Omental fat pad (tissue), 4 donors: Measurements from ENCODE around the gene CLDN18. TPM values are rescaled to one million over a fixed set of nuclear protein-coding genes. Genes with fewer than 3 reads are reported as not detected.

Source experiments
- ATAC-seq: fragments of 150-250 bp; one replicate; pipeline ENCODE4 v1.9.1; 2016; ENCODE audit warnings: mild to moderate bottlenecking, moderate library complexity; ENCODE audit not compliant: low FRiP score
- DNase-seq: peaks from one replicate; pipeline ENCODE4 v3.0.0-alpha.2; 2019; ENCODE audit warnings: low spot score
- total RNA-seq, 4 donors: library from RNA; depleted of rRNA; stranded (reverse); fragments of >200 nt; gene quantifications; one replicate each; pipeline ENCODE4 v1.1.0, GENCODE V29; 2016
- TF ChIP-seq, protein P1 (sequence below), 3 donors: fragments of 450-650 bp; IDR thresholded peaks; one replicate each; pipeline ENCODE4 v1.5.1; 2016 to 2017; ENCODE audit warnings: antibody characterized with exemption in 3 of 3, mild to moderate bottlenecking in 3 of 3, moderate library complexity in 2 of 3

CLDN18 gene
- total RNA-seq, 4 donors from 2014 or later = not detected

GRCh38 chr3:138023754-138024153 is 13.8 kb downstream of the CLDN18 start:
- ATAC-seq = no peak
- TF ChIP-seq, protein P1, sequence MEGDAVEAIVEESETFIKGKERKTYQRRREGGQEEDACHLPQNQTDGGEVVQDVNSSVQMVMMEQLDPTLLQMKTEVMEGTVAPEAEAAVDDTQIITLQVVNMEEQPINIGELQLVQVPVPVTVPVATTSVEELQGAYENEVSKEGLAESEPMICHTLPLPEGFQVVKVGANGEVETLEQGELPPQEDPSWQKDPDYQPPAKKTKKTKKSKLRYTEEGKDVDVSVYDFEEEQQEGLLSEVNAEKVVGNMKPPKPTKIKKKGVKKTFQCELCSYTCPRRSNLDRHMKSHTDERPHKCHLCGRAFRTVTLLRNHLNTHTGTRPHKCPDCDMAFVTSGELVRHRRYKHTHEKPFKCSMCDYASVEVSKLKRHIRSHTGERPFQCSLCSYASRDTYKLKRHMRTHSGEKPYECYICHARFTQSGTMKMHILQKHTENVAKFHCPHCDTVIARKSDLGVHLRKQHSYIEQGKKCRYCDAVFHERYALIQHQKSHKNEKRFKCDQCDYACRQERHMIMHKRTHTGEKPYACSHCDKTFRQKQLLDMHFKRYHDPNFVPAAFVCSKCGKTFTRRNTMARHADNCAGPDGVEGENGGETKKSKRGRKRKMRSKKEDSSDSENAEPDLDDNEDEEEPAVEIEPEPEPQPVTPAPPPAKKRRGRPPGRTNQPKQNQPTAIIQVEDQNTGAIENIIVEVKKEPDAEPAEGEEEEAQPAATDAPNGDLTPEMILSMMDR (IDR thresholded peaks at IDR 0.05) = no peak
- DNase-seq = no peak

- DNase-seq = no peak
- TF ChIP-seq, protein P1 (IDR thresholded peaks at IDR 0.05) = no peak
- no peak for ATAC-seq
These were observed 15.6 kb downstream of the CLDN18 start for GRCh38 chr3:138025553-138025952.

GRCh38 chr3:138027821-138028220 is 17.9 kb downstream of the CLDN18 start:
- no peak for DNase-seq
- ATAC-seq = no peak
- TF ChIP-seq, protein P1 (IDR thresholded peaks at IDR 0.05) = no peak

GRCh38 chr3:138030734-138031280 is 20.8 kb downstream of the CLDN18 start:
- ATAC-seq = no peak
- no peak for DNase-seq
- TF ChIP-seq, protein P1 (IDR thresholded peaks at IDR 0.05) = no peak

DNA sequence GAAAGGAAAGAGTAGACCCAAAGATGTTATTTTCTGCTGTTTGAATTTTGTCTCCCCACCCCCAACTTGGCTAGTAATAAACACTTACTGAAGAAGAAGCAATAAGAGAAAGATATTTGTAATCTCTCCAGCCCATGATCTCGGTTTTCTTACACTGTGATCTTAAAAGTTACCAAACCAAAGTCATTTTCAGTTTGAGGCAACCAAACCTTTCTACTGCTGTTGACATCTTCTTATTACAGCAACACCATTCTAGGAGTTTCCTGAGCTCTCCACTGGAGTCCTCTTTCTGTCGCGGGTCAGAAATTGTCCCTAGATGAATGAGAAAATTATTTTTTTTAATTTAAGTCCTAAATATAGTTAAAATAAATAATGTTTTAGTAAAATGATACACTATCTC is 21.6 kb downstream of the CLDN18 start:
- TF ChIP-seq, protein P1 (IDR thresholded peaks at IDR 0.05) = no peak
- DNase-seq = no peak
- ATAC-seq = no peak

DNA sequence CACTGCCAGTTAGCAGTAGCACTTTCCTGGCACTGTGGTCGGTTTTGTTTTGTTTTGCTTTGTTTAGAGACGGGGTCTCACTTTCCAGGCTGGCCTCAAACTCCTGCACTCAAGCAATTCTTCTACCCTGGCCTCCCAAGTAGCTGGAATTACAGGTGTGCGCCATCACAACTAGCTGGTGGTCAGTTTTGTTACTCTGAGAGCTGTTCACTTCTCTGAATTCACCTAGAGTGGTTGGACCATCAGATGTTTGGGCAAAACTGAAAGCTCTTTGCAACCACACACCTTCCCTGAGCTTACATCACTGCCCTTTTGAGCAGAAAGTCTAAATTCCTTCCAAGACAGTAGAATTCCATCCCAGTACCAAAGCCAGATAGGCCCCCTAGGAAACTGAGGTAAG is 22.6 kb downstream of the CLDN18 start:
- TF ChIP-seq, protein P1 (IDR thresholded peaks at IDR 0.05) = no peak
- ATAC-seq = no peak

GRCh38 chr3:138033202-138033691 is 23.3 kb downstream of the CLDN18 start:
- TF ChIP-seq, protein P1 (IDR thresholded peaks at IDR 0.05) = no peak

More for the DNA sequence above, 22.6 kb downstream of the CLDN18 start:
- DNase-seq = no peak

More at GRCh38 chr3:138033202-138033691, 23.3 kb downstream of the CLDN18 start:
- ATAC-seq (no peak), DNase-seq (no peak)
